Islet of Langerhans (tissue), 1 donor: Measurements from ENCODE around the gene NVL.
A peak's percentile ranks its signal among the peaks of the same experiment; 100 is the strongest.

Experiments
- FAIRE-seq: peaks from one replicate; lab custom pipeline; 2011; peaks lifted over from hg19 to GRCh38; lab: Jason Lieb, UNC

NVL gene

DNA sequence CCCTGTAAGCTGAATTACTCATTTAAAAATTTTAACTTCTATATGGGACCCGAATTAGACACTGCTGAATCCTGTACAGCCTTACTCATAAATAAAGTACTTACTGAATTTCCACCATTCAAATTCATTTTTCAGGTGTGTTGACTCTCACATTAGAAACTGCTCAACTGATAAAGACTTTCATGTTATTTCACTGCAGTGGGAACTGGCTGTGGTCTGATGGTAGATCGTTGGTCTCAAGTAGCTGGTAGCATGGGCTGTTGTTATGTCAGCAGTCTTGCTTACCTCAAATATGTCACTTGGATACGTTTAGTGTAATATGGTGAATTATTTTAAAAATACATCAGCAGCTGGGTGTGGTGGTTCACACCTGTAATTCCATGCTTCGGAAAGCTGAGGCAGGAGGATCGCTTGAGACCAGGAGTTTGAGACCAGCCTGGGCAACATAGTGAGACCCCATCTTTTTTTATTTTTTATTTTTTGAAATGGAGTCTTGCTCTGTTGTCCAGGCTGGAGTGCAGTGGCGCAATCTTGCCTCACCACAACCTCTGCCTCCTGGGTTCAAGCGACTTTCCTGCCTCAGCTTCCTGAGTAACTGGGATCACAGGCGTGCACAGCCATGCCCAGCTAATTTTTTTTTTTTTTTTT is 136.5 kb downstream of the NVL start:
- FAIRE-seq = no peak

DNA sequence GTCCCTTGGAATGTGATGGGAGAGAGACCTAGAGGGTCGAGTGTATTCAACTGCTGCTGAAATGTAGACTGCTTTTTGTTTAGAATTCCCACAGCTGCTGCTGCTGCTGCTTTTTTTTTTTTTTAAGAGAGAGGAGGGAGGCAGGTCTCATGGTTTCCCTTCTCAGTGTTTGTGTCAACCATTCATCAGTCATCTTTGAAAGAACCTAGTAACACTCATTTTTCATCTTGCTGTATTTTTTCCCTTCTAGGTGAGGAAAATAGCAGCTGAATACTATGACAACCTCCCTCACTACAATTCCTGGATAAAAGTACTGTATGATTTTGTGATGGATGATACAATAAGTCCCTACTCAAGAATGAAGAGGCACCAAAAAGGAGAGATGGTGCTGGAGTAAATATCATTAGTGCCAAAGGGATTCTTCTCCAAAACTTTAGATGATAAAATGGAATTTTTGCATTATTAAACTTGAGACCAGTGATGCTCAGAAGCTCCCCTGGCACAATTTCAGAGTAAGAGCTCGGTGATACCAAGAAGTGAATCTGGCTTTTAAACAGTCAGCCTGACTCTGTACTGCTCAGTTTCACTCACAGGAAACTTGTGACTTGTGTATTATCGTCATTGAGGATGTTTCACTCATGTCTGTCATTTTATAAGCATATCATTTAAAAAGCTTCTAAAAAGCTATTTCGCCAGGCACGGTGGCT is 137.7 kb downstream of the NVL start:
- no peak for FAIRE-seq

DNA sequence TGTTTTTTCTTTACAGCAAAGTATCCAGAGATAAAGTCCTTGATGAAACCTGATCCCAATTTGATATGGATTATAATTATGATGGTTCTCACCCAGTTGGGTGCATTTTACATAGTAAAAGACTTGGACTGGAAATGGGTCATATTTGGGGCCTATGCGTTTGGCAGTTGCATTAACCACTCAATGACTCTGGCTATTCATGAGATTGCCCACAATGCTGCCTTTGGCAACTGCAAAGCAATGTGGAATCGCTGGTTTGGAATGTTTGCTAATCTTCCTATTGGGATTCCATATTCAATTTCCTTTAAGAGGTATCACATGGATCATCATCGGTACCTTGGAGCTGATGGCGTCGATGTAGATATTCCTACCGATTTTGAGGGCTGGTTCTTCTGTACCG is 140.4 kb downstream of the NVL start:
- FAIRE-seq = no peak

DNA sequence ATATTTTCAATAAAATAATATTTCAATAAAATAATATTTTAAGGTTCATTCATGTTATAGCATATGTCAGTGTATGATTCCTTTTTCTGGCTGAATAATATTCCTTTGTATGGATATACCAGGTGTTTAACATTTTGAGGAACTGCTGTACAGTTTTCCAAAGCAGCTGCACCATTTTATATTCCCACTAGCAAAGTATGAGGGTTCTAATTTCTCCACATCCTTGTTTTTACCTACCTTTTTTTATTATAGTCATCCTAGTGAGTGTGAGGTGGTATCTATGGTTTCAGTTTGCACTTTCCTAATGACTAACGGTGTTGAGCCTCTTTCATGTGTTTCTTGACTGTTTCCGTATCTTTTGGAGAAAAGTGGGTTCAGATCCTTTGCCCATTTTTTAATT is 141.7 kb downstream of the NVL start:
- no peak for FAIRE-seq

DNA sequence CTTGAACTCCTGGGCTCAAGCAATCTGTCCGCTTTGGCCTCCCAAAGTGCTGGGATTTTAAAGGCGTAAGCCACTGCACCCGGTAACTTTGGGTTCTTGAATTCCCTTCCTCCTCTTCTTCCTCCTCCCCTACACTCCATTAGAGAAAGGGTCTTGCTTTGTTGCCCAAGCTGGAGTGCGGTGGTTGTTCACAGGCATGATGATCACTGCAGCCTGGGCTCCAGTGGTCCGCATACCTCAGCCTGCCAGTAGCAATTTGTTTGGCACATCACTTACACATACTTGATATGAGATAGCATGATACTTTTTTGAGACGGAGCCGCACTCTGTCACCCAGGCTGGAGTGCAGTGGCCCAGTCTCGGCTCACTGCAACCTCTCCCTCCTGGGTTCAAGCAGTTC is 144.8 kb downstream of the NVL start:
- FAIRE-seq = no peak

DNA sequence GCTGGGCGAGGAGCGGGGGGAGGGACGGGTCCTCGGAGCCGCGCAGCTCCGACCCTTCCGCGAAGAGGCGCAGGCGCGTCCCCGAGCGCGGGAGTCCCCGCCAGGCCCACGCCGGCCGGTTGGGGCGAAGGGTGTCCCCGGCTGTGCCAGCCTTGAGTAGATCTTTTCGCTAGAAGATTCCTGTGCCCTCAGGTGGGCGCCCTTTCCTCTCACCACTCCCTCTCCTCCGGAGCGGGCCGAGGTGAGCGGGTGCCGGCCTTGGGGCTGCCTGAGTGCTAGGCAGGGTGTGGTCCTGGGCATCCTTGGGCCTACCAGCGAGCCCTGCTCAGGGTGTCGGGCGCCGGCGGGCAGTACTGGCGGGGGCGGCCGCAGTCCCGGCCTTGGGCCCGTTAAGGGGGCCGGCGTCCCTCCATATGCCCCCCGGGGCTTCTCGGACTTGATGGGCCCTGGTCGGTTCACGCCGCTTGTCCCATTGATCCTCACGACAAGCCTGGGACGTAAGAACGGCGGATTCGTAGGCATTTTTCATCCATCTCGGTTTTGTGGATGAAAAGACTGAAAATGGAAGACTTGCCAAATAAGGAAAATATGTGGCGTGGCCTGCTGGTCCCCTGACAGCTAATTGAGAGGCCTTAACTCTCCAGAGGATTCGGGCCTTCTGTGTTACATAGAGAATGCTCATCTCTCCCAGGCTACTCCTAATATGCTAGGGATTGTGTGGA is 146.2 kb downstream of the NVL start:
- no peak for FAIRE-seq

DNA sequence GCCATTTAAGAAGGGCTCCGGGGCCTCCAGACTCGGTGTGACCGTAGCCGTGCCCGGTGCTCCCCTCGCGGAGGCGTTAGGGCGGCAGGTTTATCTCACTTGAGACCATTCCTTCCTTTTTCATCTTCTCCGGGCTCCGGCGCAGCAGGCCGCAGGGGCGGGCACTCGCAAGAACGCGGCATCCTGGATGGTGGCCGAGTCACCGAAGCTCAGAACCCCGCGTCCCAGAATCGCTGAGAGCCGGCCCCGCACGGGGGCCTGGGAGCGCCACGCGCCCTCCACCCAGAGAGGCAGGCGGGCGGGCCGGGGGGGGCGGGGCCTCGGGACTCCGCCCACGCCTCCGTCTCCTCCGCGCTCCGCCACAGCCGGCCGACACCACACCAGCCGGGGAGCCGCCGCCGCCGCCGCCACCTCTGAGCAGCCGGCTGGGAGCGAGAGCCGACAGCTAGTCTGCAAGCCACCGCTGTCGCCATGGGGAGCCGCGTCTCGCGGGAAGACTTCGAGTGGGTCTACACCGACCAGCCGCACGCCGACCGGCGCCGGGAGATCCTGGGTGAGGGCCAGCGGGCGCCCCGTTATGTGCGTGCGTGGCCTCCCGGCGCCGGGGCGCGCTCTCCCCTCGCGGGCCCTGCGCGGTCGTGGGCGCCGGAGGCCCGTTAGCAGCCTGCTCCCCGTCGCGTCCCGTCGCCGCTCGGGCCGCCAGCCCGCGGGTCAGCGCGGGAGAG is 146.9 kb downstream of the NVL start, which contains the start of gene DEGS1:
Gene DEGS1, plus strand, starts transcription at position 375 of the 725 bp plus-strand sequence. Its CDS starts 97 bp downstream, at position 472.
- no peak for FAIRE-seq

DNA sequence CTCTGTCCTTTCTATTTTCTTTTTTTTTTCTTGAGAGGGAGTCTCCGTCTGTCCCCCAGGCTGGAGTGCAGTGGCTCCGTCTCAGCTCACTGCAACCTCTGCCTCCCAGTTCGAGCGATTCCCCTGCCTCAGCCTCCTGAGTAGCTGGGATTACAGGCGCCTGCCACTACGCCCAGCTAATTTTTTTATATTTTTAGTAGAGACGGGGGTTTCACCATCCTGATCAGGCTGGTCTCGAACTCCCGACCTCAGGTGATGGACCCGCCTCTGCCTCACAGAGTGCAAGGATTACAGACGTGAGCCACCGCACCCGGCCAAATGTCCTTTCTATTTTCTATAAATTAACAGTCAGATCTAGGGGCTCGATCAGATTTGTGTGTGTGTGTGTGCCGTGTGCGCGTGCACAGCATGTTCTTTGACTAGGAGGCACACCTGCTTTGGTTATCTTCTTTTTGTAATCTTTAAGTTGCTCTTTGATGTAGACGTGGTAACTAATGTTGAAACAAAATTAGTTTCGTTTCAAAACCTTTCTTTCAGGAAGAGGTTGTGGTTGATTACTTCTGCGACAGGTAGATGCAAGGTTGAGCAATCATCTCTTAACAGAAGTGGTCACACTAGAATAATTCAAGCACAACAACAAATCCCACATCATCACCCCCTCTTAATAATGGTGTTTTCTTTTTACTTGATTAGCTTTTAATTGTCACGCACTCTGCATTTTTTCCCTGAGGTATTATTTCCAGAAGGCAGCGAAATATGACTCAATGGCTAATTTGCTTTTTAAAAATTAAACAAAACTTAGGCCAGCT is 147.7 kb downstream of the NVL start:
- FAIRE-seq = peak; percentile 36

DNA sequence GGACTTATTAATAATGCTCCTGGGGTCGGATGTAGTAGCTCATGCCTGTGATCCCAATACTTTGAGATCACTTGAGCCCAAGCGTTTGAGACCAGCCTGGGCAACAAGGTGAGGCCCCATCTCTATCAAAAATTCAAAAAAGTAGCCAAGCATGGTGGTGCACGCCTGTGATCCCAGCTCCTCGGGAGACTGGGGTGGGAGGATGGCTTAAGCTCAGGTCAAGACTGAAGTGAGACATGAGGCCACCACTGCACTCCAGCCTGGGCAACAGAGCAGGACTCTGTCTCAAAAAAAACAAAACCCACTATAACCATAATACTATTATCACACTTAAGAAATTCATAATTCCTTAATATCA is 148.5 kb downstream of the NVL start:
- no peak for FAIRE-seq

DNA sequence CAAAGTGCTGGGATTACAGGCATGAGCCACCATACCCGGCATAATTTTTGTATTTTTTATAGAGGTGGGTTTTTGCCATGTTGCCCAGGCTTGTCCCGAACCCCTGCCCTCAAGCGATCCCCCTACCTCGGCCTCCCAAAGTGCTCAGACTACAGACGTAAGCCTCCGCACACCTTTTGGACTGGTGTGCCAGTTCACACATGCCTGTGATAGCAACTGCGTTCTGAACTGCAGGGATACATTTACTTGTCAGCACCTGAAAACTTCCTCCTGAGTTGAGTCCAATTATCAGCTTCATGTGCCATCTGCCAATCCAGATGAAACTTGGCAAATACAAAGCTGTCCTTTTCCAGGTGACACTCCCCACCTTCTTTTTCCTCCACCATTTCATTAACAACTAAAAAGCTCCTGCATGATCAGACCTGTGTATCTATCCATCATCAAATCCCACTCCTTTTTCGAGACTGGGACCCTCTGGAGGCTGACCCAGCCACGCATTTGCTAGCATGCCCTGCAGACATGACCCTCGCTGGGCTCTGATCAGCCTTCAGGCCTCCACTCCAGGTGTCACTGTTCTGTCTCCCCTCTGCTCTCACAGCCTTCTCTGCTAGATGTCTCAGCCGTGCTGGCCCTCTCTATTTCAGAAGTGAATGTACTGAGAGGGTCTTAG is 149.1 kb downstream of the NVL start:
- FAIRE-seq = no peak

DNA sequence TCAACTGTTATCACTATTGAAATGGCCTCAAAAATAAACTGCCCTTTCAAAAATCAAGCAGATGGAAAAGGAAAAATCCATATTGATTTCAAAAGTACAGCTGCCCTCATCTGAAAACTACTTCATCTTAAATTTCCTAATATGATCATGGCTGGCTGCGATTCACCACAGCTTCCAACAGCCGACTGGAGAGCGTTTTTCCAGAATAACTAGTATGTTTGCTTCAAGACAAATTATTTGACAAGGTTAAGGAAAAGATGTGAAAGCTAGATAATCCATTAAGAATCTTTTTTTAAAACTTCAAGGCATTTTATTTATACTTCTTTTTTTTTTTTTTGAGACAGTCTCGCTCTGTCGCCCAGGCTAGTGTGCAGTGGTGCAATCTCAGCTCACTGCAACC is 151.1 kb downstream of the NVL start:
- FAIRE-seq = no peak

DNA sequence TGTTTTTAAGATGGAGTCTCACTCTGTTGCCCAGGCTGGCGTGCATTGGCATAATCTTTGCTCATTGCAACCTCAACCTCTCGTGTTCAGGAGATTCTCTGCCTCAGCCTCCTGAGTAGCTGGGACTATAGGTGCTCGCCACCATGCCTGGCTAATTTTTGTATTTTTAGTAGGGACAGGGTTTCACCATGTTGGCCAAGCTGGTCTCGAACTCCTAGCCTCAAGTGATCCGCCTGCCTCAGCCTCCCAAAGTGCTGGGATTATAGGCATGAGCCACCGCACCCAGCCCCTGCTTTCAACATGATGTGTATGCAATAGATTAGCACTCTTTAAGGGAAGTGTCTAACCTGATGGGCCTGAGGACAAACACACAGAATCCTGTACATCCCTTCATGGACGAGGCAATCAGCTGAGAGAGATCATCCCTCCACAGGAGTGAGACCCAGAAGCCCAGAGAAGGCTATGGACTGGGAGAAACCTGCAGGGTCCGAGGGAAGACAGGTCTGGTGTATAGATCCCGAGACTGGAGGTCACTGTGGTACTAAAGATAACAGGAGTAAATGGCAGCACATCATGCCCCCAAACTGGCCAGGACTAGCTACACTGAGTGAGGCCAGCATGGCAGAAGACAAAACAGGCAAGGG is 152.5 kb downstream of the NVL start:
- no peak for FAIRE-seq
